GM15510 (cell line): Measurements from ENCODE around the gene PABPC4L.

ENCODE experiments used
- POLR2A ChIP-seq: IDR thresholded peaks from 3 replicates; pipeline ENCODE4 v1.6.1; 2011; ENCODE audit warnings: borderline replicate concordance; ENCODE audit not compliant: insufficient read length; ENCODE audit errors: extremely low read depth

Gene PABPC4L

GRCh38 chr4:134201216-134202161, at the start of gene PABPC4L:
TSS of gene PABPC4L (minus strand) at chr4:134201789. CDS start at chr4:134201019, 770 bp downstream.
- TF ChIP-seq POLR2A, result no peak

GRCh38 chr4:134251322-134251721, 49.7 kb upstream of the PABPC4L start:
- TF ChIP-seq POLR2A, result no peak

GRCh38 chr4:134243742-134244713, 42.4 kb upstream of the PABPC4L start:
- TF ChIP-seq POLR2A, result no peak

- no peak for TF ChIP-seq POLR2A
These were observed 17.5 kb upstream of the PABPC4L start for GRCh38 chr4:134219043-134219442.

- no peak for TF ChIP-seq POLR2A
These were observed 14.8 kb upstream of the PABPC4L start for GRCh38 chr4:134216411-134216810.

- TF ChIP-seq POLR2A, result no peak
These were observed 14.2 kb upstream of the PABPC4L start for GRCh38 chr4:134215620-134216344.

GRCh38 chr4:134202166-134202956, 772 bp upstream of the PABPC4L start:
- TF ChIP-seq POLR2A, result no peak

GRCh38 chr4:134200811-134201215, 776 bp downstream of the PABPC4L start:
- no peak for TF ChIP-seq POLR2A

- TF ChIP-seq POLR2A, result no peak
These were observed 11.6 kb downstream of the PABPC4L start for GRCh38 chr4:134189949-134190348.

GRCh38 chr4:134189480-134189879, 12.1 kb downstream of the PABPC4L start:
- no peak for TF ChIP-seq POLR2A

GRCh38 chr4:134178706-134179105, 22.9 kb downstream of the PABPC4L start:
- no peak for TF ChIP-seq POLR2A

GRCh38 chr4:134174271-134174670, 27.3 kb downstream of the PABPC4L start:
- TF ChIP-seq POLR2A, result no peak

- no peak for TF ChIP-seq POLR2A
These were observed 41.4 kb downstream of the PABPC4L start for GRCh38 chr4:134160211-134160610.

- TF ChIP-seq POLR2A, result no peak
These were observed 47.5 kb downstream of the PABPC4L start for GRCh38 chr4:134154097-134154496.

- TF ChIP-seq POLR2A, result no peak
These were observed 53.6 kb downstream of the PABPC4L start for GRCh38 chr4:134147941-134148340.
